Testis (tissue), 5 donors: ENCODE data around the gene COX7A1. TPM values are rescaled to one million over a fixed set of nuclear protein-coding genes. Genes with fewer than 3 reads are reported as not detected.
"Not testable (repeated sequence)": the region's sequence is repeated elsewhere in the genome, so short reads cannot be mapped to it uniquely, and the experiment has no call there.

ENCODE experiments used
- DNase-seq: peaks from one replicate; pipeline ENCODE4 v3.0.0-alpha.2; 2019
- H3K27ac ChIP-seq, 2 donors: fragments of 200-600 bp; sonication (generic); one replicate each; pipeline ENCODE4 v1.5.1; 2019
- H3K27me3 ChIP-seq: fragments of 200-600 bp; sonication (generic); one replicate; pipeline ENCODE4 v1.5.1; 2019
- H3K36me3 ChIP-seq: fragments of 200-600 bp; sonication (generic); one replicate; pipeline ENCODE4 v1.5.1; 2017; ENCODE audit warnings: low read depth; ENCODE audit errors: missing control alignments
- H3K4me1 ChIP-seq: fragments of 200-600 bp; sonication (generic); one replicate; pipeline ENCODE4 v1.5.1; 2019
- H3K4me3 ChIP-seq, 2 donors: fragments of 200-600 bp; sonication (generic); one replicate each; pipeline ENCODE4 v1.5.1; 2017 to 2019
- H3K9me3 ChIP-seq: fragments of 200-600 bp; sonication (generic); one replicate; pipeline ENCODE4 v1.5.1; 2017
- POLR2A ChIP-seq: fragments of 450-650 bp; IDR thresholded peaks from one replicate; pipeline ENCODE4 v1.6.1; 2017; ENCODE audit warnings: antibody characterized with exemption, mild to moderate bottlenecking, moderate library complexity
- WGBS, 2 donors: methylation state at CpG; one replicate each; pipeline ENCODE4 v1.1.5; 2018; 5-methylcytosine and 5-hydroxymethylcytosine counted together
- intact Hi-C: fragments of 100-400 bp; cut with DNase I; formaldehyde crosslinking; loops from one replicate; pipeline ENCODE4 v1.15.1; 2023; ENCODE audit warnings: low total_unique reads
- long read RNA-seq, 2 donors: transcript quantifications; one replicate each; lab custom pipeline, GENCODE V29; 2026
- polyA plus RNA-seq: library from polyadenylated mRNA; stranded (reverse); fragments of 350-450 nt; fragmentation: Illumina TruSeq; extraction: RNeasy Lipid Tissue Mini Kit (QIAGEN cat#74804); gene quantifications from one replicate; pipeline ENCODE4 v1.2.3, GENCODE V29; 2014; ENCODE audit warnings: low read depth, low replicate concordance; ENCODE audit not compliant: insufficient read depth
- total RNA-seq, 2 donors: library from RNA; depleted of rRNA; stranded (reverse); fragments of >200 nt; gene quantifications; one replicate each; pipeline ENCODE4 v1.2.3, GENCODE V29; 2016
- TF ChIP-seq, protein P1 (sequence below), 3 experiments: fragments of 450-650 bp in 2 of 3; fragments of 200-600 bp in 1 of 3; sonication (generic) in 1 of 3; IDR thresholded peaks; one replicate each; pipeline ENCODE4 v1.5.1; 2016 to 2019; ENCODE audit warnings: antibody characterized with exemption in 3 of 3, mild to moderate bottlenecking in 2 of 3, moderate library complexity in 1 of 3

The COX7A1 gene
- total RNA-seq (1 to 10 TPM in 1 of 2 donors, under 1 TPM in 1; 0.79 to 4.8 TPM), polyA plus RNA-seq (25.4 TPM)
- long read RNA-seq, donor 1, transcript COX7A1-201 (4 exons, 762 nt): major isoform, 26 of 27 reads
- long read RNA-seq, donor 1, partial matches to known transcripts: 0 of 27 reads
- long read RNA-seq, donor 1, other reads (novel, unspliced or antisense): 0 of 27 reads
- long read RNA-seq, donor 2, transcript COX7A1-201 (4 exons, 762 nt): major isoform, 17 of 19 reads
- long read RNA-seq, donor 2, partial matches to known transcripts: 0 of 19 reads
- long read RNA-seq, donor 2, other reads (novel, unspliced or antisense): 0 of 19 reads

DNA sequence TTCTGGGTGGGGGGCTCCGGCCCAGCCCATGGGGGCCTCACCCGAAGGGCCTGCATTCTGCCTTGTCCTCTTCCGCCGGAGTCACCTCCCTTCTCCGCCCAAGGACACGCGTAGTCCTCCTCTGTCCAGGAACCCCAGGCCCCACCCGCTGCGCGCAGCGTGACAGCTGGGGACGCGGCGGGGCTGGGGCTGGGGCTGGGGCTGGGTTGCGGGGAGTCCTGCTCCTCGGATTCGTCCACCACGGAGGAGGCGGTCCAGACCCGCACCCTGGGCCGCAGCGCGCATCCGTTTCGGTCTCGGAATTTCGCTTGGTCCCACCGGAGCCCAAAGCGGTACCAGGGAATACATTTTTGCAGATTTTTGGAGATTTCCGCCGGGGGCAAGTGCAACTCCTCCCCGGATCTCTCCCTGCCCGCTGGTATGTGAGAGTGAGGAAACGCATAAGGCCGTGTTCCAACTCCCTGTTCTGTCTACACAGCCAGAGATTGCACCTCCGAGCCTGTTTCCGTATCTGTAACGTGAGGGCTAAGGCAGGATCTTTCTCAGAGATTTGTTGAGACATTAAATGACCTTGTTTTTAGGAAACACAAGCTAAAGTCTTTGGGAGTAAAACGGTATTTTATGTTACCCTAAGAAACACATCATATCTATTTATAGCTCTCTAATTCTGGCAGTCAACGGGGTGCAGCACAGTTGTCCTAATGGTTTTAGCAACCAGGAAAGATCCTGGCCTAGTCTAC lies at the start of gene COX7A1:
COX7A1 (minus strand) TSS at position 96 of the 740 bp plus-strand sequence; CDS start at position 56, 40 bp downstream.
- Histone ChIP-seq H3K4me3 (peak within 1 kb of the TSS; percentile 61 to 72), H3K4me1 (peaks cover 14% of the 10 kb centered on the region), H3K9me3 (no peaks in the 10 kb centered on the region), H3K36me3 (no peaks in the 10 kb centered on the region), H3K27ac (peak within 1 kb of the TSS; percentile 92 to 96), H3K27me3 (no peaks in the 10 kb centered on the region)
- intact Hi-C loops: no loop called here
- 2 to 21% methylated on average over 14 to 27 of the region's 40 CpGs for WGBS, 2 donors
- DNase-seq: peak; percentile 77
- TF ChIP-seq, protein P1, sequence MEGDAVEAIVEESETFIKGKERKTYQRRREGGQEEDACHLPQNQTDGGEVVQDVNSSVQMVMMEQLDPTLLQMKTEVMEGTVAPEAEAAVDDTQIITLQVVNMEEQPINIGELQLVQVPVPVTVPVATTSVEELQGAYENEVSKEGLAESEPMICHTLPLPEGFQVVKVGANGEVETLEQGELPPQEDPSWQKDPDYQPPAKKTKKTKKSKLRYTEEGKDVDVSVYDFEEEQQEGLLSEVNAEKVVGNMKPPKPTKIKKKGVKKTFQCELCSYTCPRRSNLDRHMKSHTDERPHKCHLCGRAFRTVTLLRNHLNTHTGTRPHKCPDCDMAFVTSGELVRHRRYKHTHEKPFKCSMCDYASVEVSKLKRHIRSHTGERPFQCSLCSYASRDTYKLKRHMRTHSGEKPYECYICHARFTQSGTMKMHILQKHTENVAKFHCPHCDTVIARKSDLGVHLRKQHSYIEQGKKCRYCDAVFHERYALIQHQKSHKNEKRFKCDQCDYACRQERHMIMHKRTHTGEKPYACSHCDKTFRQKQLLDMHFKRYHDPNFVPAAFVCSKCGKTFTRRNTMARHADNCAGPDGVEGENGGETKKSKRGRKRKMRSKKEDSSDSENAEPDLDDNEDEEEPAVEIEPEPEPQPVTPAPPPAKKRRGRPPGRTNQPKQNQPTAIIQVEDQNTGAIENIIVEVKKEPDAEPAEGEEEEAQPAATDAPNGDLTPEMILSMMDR (IDR thresholded peaks at IDR 0.05): no peak
- TF ChIP-seq POLR2A: no peak

GRCh38 chr19:36201684-36202083 lies 49.4 kb upstream of the COX7A1 start:
- DNase-seq: no peak
- intact Hi-C loops: no loop called here
- Histone ChIP-seq H3K4me1 (no peaks in the 10 kb centered on the region), H3K36me3 (no peaks in the 10 kb centered on the region), H3K27ac (no peak overlapping the region), H3K4me3 (no peak overlapping the region), H3K9me3 (no peaks in the 10 kb centered on the region), H3K27me3 (no peaks in the 10 kb centered on the region)
- whole genome bisulfite sequencing, 2 donors: 88 to 89% methylated on average over 6 of the region's 6 CpGs
- TF ChIP-seq POLR2A: no peak
- TF ChIP-seq, protein P1 (IDR thresholded peaks at IDR 0.05): no peak

- Histone ChIP-seq H3K9me3 (no peaks in the 10 kb centered on the region), H3K36me3 (no peaks in the 10 kb centered on the region), H3K4me3 (no peak overlapping the region), H3K4me1 (no peaks in the 10 kb centered on the region), H3K27me3 (no peaks in the 10 kb centered on the region), H3K27ac (no peak overlapping the region)
- intact Hi-C loops: no loop called here
- no peak for TF ChIP-seq POLR2A
- TF ChIP-seq, protein P1 (IDR thresholded peaks at IDR 0.05): no peak
- WGBS, 2 donors: 91 to 100% methylated on average over 1 to 2 of the region's 2 CpGs
- DNase-seq: no peak
These were observed 45.9 kb upstream of the COX7A1 start for GRCh38 chr19:36198119-36198518.

DNA sequence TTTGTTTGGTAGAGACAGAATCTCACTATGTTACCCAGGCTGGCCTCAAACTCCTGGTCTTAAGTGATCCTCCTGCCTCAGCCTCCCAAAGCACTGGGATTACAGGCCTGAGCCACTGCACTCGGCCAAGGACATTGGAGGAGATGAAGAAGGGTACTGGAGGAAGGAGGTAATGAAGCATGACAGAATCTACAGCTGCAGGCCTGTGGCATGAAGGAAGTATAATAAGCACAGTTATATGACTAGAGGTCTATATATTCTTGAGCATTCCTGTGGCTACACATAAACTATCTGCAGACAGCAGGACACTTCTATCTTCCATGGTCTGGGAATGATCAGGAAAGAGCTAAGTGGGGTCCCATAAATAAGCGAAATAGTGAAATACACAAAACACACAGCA lies 44.0 kb upstream of the COX7A1 start:
- Histone ChIP-seq H3K36me3 (no peaks in the 10 kb centered on the region), H3K4me3 (no peak overlapping the region), H3K9me3 (no peaks in the 10 kb centered on the region), H3K27me3 (no peaks in the 10 kb centered on the region), H3K4me1 (no peaks in the 10 kb centered on the region), H3K27ac (no peak overlapping the region)
- DNase-seq: no peak
- TF ChIP-seq POLR2A: no peak
- TF ChIP-seq, protein P1 (IDR thresholded peaks at IDR 0.05): no peak
- WGBS, 2 donors: 93 to 94% methylated on average over 2 of the region's 2 CpGs
- intact Hi-C loops: no loop called here

- H3K36me3 ChIP-seq, H3K4me3 ChIP-seq, H3K4me1 ChIP-seq, H3K27ac ChIP-seq, H3K27me3 ChIP-seq, intact Hi-C loops, DNase-seq, H3K9me3 ChIP-seq: not testable (repeated sequence)
- WGBS, 2 donors: 93 to 94% methylated on average over 5 of the region's 5 CpGs
These were observed 34.5 kb upstream of the COX7A1 start for GRCh38 chr19:36186722-36187121.
